ENCODE results near the gene ADIRF.
A peak's percentile ranks its signal among the peaks of the same experiment; 100 is the strongest.
"Not testable (repeated sequence)": the region's sequence is repeated elsewhere in the genome, so short reads cannot be mapped to it uniquely, and the experiment has no call there.

ADIRF gene

DNA sequence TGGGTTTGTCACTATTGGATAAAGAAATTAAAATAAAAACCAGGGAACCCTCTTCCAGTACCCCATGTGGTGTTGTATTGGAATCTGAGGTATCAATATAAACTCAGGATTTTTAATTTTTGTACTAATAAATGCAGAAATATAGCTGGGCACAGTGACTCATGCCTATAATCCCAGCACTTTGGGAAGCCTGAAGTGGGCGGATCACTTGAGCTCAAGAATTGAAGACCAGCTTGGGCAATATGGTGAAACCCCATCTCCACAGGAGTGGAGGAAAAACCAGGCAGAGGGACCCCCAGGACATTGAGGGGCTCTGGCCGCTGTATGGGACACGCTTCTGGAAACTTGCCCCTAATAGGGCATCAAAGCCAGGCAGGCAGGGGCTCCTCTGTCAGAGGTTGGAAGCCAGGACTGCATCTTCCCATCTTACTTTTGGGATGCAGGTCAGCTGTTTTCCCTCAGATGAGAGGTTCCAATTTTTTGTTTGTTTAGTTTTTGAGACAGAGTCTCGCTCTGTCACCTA is 11.1 kb downstream of the ADIRF start:
- no peak for DNase-seq (ENCODE audit: low spot score)

DNA sequence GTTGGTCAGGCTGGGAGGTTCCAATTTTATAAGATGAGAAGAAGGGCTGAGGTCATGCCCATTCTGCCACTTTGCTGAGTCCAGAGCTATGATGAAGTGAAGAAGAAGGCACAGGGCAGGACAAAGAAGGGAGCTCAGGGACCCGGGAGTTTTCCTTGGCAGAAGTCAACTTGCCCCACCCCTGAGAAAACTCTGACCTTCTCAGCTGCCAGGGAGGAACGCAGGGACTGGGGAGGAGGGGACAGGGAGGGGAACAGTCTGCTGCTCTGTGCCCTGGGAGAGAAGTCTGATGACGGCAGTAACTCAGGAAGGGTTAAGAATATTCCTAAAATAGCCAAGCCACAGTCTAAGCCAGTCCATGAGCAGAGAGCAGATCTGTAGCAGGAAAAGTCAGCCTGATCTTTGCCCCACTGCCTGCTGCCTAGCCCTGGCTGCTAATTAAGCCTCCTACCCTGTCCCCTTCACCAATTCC is 11.7 kb downstream of the ADIRF start:
- no peak for DNase-seq (ENCODE audit: low spot score)

- not testable (repeated sequence) for DNase-seq (ENCODE audit: low spot score)
Observed at GRCh38 chr10:86981020-86981419, 12.7 kb downstream of the ADIRF start.

GRCh38 chr10:86981716-86982115 is 13.4 kb downstream of the ADIRF start:
- no peak for DNase-seq (ENCODE audit: low spot score)

GRCh38 chr10:86984498-86984897 is 16.2 kb downstream of the ADIRF start:
- DNase-seq (ENCODE audit: low spot score): not testable (repeated sequence)

GRCh38 chr10:86988520-86988919 is 20.2 kb downstream of the ADIRF start:
- no peak for DNase-seq (ENCODE audit: low spot score)

GRCh38 chr10:86991362-86991761 is 23.1 kb downstream of the ADIRF start:
- not testable (repeated sequence) for DNase-seq (ENCODE audit: low spot score)

DNA sequence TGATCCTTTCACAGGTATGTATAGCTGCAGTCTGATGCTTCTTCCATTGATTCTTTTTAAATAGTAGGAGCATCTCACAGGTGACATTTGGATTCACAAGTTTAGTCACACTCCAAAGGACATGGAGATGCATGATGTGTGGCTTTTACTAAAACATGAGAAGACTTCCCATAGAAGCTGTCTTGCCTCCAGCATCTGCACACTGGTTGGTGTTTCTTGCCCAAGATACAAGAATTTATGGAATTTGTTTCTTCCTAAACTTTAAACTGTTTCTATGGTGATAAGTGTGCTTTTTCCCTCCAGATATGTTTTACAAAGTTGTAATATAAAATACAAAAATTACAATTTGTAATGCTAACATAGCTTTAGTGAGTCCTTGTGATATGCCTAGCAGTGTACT is 24.2 kb downstream of the ADIRF start:
- no peak for DNase-seq (ENCODE audit: low spot score)

DNA sequence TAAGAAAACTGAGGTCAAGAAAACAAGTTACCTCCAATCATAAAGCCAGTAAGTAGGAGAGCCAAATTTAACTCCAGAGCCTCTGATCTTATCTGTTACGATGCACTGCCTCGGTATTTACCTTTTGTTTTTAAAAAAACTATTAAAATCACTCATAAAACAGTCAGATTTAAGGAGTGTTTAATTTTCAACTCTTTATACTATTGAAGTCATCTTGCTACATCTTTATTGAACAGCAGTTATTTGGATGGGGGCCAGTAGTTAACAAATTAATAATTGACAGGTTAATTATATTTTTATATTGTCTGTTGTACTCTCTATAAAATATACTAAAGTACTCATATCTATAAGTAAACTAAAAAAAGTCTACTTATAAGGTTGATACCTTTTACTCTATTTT is 24.6 kb downstream of the ADIRF start:
- DNase-seq (ENCODE audit: low spot score): no peak

GRCh38 chr10:86999802-87000403 is 31.6 kb downstream of the ADIRF start:
- DNase-seq (ENCODE audit: low spot score): not testable (repeated sequence)

DNA sequence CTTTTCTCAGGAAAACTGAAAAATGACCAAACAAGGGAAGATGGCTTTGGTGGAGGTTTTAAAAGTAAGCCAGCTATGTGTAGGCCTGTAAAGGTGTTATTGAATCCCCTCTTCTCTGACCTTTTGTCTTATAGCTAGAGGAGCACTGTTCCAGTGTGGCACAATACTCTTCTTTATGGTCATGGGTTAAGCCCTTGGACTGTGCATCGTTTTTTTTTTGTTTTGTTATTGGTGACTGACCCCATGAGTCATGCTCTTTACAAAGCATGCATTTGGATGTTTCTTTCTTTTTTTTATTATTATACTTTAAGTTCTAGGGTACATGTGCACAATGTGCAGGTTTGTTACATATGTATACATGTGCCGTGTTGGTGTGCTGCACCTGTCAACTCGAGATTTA is 32.2 kb downstream of the ADIRF start:
- no peak for DNase-seq (ENCODE audit: low spot score)

DNA sequence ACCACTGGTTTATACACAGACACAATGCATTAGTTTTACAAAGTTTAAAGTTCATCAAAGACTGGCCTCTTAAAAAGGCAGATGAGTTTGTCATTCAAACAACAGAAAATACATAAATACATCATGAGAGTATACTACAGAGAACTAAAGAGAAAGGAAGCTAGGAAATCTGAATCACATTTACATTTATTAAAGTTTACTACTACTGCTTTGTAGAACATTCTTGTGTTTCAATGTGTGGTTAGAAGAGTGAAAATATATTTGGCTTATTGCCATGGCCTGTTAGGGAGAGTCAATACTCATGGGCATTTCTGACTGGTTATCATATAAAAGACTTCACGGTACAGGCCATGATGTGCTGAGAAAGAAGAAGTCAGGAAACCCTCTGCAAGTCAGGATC is 38.8 kb downstream of the ADIRF start:
- not testable (repeated sequence) for DNase-seq (ENCODE audit: low spot score)

DNA sequence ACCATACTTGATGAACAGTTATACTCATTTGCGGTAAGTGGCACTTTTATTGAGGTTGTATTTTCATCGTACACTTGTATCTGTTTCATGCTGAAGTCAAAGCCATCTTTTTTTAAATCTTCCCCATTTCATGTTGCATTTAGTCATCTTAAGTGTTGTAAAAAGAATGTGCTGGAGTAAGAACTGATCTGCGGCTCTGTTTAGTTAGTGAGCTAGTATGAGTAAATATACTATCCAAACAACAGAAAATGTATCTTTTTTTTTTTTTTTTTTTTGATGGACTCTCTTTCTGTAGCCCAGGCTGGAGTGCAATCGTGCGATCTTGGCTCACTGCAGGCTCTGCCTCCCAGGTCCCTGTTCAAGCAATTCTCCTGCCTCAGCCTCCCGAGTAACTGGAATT is 39.4 kb downstream of the ADIRF start:
- not testable (repeated sequence) for DNase-seq (ENCODE audit: low spot score)

GRCh38 chr10:87008303-87008702 is 40.0 kb downstream of the ADIRF start:
- not testable (repeated sequence) for DNase-seq (ENCODE audit: low spot score)

GRCh38 chr10:87009134-87009696 is 40.9 kb downstream of the ADIRF start:
- not testable (repeated sequence) for DNase-seq (ENCODE audit: low spot score)

DNA sequence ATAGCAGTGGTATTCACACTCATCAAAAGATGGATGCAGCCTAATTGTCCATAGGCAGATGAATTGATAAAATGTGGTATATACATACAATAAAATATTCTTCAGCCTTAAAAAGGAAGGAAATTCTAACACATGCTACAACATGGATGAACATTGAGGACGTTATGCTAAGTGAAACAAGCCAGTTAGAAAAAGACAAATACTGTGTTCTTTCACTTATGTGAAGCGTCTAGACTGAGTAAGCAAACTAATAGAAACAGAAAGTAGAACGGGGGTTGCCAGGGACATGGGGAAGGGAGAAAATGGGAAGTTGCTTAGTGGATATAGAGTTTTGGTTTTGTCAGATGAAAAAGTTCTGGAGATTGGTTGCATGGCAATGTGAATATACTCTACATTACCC is 45.2 kb downstream of the ADIRF start:
- DNase-seq (ENCODE audit: low spot score): not testable (repeated sequence)

- DNase-seq (ENCODE audit: low spot score): not testable (repeated sequence)
Observed at GRCh38 chr10:87014986-87015716, 46.9 kb downstream of the ADIRF start.

GRCh38 chr10:87018127-87018526 is 49.8 kb downstream of the ADIRF start:
- not testable (repeated sequence) for DNase-seq (ENCODE audit: low spot score)

DNA sequence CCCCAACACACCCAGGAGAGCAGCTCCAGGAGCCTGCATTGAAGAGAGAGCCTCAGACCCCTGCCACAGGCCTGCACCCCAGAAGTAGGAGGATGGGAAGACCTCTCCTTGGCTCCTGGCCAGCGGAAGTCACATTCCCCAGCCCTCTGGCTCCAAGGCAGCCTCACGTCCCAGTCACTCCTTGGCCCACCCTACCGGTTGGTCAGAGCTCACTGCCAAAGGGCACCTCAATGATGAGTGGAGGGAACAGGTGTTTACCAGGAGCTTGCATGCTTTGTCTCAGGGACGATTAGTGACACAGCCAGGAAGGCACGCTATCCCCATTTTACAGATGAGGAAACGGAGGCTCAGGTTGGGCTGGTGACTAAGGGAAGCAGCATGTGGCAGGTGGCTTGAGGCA is 50.8 kb downstream of the ADIRF start:
- peak; percentile 18 for DNase-seq (ENCODE audit: low spot score)

- DNase-seq (ENCODE audit: low spot score): peak; percentile 47
Observed at GRCh38 chr10:87019504-87019903, 51.2 kb downstream of the ADIRF start.

DNA sequence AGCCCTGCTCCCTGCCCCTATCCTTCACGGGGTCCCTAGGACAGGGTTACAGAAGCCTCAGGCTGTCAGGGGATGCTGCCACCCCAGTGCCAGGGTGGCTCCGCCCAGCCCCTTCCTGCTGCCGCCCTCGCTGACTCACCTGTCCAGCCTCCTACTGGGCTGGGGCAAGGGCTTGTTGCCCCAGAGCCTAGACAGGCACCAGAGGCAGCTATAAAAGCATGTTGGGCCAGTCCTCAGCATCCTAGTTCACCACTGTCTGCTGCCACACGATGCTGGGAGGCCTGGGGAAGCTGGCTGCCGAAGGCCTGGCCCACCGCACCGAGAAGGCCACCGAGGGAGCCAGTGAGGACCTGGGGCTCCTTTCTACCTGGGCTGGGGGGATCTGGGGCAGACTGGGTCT is 51.8 kb downstream of the ADIRF start, which contains the start of gene FAM25A:
Gene FAM25A, plus strand, starts transcription at position 239 of the 400 bp plus-strand sequence. Its CDS starts 31 bp downstream, at position 270.
- peak; percentile 38 for DNase-seq (ENCODE audit: low spot score)

Data from kidney tubule cell (primary cell).